GM18508 (cell line): ENCODE measurements around the gene PRAMEF15.
"Not testable (repeated sequence)": the region's sequence is repeated elsewhere in the genome, so short reads cannot be mapped to it uniquely, and the experiment has no call there.

ENCODE experiments used
- ATAC-seq: cut with Tn5 transposase; IDR thresholded peaks from one replicate; pipeline ENCODE4 v1.9.1; 2021; ENCODE audit warnings: moderate number of reproducible peaks; ENCODE audit not compliant: insufficient read depth, unreplicated experiment

Gene PRAMEF15

DNA sequence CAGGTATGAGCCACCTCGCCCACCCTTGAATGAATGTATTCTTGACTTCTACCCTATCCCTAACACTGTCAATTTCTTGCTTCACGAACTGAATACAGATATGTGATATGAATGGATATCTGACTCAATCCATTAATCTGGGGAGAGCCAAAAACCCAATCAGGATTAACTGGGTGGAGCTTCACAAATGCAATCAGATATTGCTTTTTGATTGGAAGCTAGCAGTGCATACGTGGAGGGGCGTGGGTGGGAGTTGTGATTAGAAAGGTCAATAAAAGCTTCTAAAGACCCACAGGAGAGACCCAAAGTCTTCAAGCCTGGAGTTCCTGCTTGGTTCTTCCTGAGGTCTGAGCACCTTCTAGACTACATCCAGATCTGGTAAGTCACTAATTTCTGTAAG, at the start of gene PRAMEF15:
TSS of gene PRAMEF15 (plus strand) at position 301 of the 400 bp plus-strand sequence. CDS start 2,827 bp downstream, outside the sequence.
- not testable (repeated sequence) for ATAC-seq

- not testable (repeated sequence) for ATAC-seq
These were observed 38.4 kb upstream of the PRAMEF15 start for GRCh38 chr1:13277016-13277415.

- ATAC-seq: not testable (repeated sequence)
These were observed 35.8 kb upstream of the PRAMEF15 start for GRCh38 chr1:13279617-13280016.

DNA sequence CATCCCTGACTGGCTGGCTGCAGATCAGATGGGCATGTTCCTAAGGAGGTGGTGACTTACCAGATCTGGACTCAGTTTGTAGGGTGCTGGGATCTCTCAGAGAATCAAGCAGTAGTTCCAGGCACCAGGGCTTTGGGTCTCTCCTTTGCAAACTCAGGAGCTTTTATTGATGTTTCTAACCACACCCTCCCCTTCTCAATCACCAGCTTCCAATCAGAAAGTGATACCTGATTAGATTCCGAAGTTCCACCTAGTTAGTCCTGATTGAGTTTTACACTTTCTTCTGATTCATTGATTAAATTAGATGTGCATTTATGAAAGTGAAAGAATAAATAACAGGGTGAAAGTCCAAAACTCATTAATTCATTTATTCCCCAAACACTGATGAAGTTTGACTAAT, 30.3 kb upstream of the PRAMEF15 start, which contains the start of gene PRAMEF8:
TSS of gene PRAMEF8 (minus strand) at position 101 of the 400 bp plus-strand sequence. CDS start 1,046 bp downstream, outside the sequence.
- ATAC-seq: not testable (repeated sequence)

GRCh38 chr1:13289030-13289429, 26.4 kb upstream of the PRAMEF15 start:
- ATAC-seq: not testable (repeated sequence)

- not testable (repeated sequence) for ATAC-seq
These were observed 18.0 kb upstream of the PRAMEF15 start for GRCh38 chr1:13297216-13297931.

DNA sequence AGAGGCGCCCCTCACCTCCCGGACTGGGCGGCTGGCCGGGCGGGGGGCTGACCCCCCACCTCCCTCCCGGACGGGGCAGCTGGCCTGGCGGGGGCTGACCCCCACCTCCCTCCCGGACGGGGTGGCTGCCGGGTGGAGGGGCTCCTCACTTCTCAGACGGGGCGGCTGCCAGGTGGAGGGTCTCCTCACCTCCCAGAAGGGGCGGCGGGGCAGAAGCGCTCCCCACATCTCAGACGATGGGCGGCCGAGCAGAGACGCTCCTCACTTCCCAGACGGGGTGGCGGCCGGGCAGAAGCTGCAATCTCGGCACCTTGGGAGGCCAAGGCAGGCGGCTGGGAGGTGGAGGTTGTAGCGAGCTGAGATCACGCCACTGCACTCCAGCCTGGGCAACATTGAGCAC, 16.7 kb upstream of the PRAMEF15 start:
- ATAC-seq: not testable (repeated sequence)

GRCh38 chr1:13302197-13302596, 13.2 kb upstream of the PRAMEF15 start:
- not testable (repeated sequence) for ATAC-seq

DNA sequence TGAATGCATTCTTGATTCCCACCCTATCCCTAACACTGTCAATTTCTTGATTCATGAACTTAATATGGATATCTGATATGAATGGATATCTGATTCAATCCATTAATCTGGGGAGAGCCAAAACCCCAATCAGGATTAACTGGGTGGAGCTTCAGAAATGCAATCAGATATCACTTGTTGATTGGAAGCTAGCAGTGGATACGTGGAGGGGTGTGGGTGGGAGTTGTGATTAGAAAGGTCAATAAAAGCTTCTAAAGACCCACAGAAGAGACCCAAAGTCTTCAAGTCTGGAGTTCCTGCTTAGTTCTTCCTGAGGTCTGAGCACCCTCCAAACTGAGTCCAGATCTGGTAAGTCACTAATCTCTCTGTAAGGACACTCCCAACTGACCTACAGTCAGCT, 12.1 kb upstream of the PRAMEF15 start, which contains the start of gene PRAMEF33:
TSS of gene PRAMEF33 (plus strand) at position 301 of the 400 bp plus-strand sequence. CDS start 2,416 bp downstream, outside the sequence.
- ATAC-seq: not testable (repeated sequence)

DNA sequence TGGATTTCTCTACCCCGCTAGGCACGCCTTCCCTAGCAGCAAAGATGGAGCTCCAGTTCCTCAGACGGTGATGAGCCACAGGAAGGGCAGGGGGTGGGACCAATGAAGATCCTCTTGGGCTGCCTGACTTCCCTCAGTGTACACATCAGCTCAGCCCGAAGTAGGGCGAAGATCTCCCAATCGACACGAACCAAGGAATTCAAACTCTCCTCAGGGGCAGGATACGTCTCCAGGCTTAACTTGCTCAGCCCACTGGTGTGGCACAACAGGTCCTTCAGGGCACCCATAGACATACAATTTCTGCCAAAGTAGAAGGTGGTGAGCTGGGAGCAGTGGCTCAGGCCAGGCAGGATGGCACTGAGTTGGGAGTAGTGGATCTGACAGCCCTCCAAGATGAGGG, 27.1 kb downstream of the PRAMEF15 start:
- ATAC-seq: not testable (repeated sequence)

DNA sequence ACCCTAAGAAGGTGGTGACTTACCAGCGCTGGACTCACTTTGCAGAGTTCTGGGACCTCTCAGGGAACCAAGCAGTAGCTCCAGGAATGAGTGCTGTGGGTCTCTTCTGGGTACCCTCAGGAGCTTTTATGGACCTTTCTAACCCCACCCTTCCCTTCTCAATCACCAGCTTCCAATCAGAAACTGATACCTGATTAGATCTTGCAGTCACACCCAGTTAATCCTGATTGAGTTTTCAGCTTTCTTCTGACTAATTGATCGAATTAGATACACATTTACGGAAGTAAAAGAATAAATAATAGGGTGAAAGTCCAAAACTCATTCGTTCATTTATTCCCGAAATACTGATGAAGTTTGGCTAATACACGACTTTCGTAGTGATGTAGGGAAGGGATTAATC, 31.7 kb downstream of the PRAMEF15 start, which contains the start of gene PRAMEF14:
TSS of gene PRAMEF14 (minus strand) at position 101 of the 400 bp plus-strand sequence. CDS start 1,820 bp downstream, outside the sequence.
- not testable (repeated sequence) for ATAC-seq

- ATAC-seq: not testable (repeated sequence)
These were observed 38.1 kb downstream of the PRAMEF15 start for GRCh38 chr1:13353476-13353875.

DNA sequence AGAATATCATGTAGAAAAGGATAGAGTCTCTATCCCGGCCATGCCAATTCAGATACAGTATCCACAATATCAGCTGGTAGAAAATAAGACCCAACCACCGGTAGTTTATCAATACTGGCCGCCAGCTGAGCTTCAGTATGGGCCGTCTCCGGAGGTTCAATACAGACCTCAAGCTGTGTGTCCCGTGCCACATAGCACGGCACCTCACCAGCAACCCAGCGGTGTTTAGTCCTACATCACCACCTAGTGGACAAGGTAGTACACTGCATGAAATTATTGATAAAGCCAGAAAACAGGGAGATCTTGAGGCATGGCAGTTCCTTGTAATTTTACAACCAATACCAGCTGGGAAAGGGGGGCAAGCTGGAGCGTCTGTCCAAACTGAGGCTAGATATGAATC, 39.1 kb downstream of the PRAMEF15 start:
- ATAC-seq: not testable (repeated sequence)

DNA sequence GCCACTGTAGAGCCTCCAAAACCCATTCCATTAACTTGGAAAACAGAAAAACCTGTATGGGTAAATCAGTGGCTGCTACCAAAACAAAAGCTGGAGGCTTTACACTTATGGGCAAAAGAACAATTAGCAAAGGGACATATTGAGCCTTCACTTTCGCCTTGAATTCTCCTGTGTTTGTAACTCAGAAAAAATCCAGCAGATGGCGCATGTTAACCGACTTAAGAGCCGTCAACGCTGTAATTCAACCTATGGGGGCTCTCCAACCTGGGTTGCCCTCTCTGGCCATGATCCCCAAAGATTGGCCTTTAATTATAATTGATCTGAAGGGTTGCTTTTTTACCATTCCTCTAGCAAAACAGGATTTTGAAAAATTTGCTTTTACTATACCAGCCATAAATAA, 41.4 kb downstream of the PRAMEF15 start:
- ATAC-seq: not testable (repeated sequence)

GRCh38 chr1:13362364-13362763, 47.0 kb downstream of the PRAMEF15 start:
- ATAC-seq: not testable (repeated sequence)

GRCh38 chr1:13364928-13365327, 49.5 kb downstream of the PRAMEF15 start:
- not testable (repeated sequence) for ATAC-seq

DNA sequence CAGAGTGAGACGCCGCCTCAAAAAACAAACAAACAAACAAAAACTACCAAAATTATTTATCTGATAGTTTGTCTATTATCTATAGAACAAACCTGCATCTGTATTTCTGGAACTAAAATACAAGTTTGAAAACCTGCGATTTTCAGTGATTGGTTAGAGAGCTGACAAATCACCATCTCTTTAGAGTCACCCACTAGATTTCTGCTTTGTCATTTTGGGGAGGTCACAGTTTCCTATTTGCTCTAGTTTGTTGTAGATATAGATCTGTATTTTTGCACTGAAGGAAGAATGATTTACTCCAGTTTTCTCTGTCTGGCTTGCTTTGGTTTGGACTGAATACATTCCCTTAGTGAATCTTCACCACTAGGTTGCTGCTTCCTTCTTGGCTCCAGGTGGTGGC, 51.2 kb downstream of the PRAMEF15 start:
- ATAC-seq: not testable (repeated sequence)

DNA sequence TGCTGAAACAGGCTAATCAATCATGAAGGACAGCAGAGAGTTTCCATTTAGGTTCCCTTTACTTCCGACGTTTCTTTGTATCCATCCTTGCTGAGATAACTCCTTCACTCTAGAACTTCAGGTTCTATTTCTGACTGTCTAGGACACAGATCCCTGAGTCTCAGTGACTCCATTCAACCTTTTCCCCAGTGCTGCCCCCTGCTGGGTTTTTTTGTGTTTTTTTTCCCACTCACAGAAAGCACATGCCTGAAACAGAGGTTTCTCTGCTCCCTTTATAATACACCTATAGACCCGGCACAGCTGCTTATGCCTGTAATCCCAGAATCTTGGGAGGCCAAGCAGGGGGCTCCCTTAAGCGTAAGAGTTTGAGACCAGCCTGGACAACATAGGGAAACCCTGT, 53.2 kb downstream of the PRAMEF15 start:
- ATAC-seq: not testable (repeated sequence)
